A673 (cell line): Measurements from ENCODE around the gene CR1. TPM values are rescaled to one million over a fixed set of nuclear protein-coding genes. Genes with fewer than 3 reads are reported as not detected.

ENCODE experiments used
- BruUV-seq: library from RNA; stranded (reverse); fragments of 400-500 nt; replicated peaks from 2 replicates; lab custom pipeline; 2021; lab: Mats Ljungman, UMichigan
- CTCF ChIA-PET: fragments of 300-600 bp; sonication (Branson Sonifier 250); formaldehyde crosslinking; loops from one replicate; lab custom pipeline; 2022; ENCODE audit warnings: antibody characterized with exemption; lab: Charles Lee
- POLR2A ChIA-PET: fragments of 300-600 bp; sonication (Branson Sonifier 250); formaldehyde crosslinking; loops from one replicate; lab custom pipeline; 2022; ENCODE audit warnings: antibody characterized with exemption; ENCODE audit not compliant: low non-redundant PET; lab: Charles Lee
- DNase-seq: peaks from one replicate; pipeline ENCODE4 v3.0.0-alpha.2; 2015; ENCODE audit warnings: low spot score
- H3K27ac ChIP-seq: fragments of 200-600 bp; sonication (generic); 2 replicates; pipeline ENCODE4 v1.5.1; 2016; ENCODE audit warnings: mixed run types, low read depth, mild to moderate bottlenecking, mixed read lengths, antibody characterized with exemption, low read length; ENCODE audit not compliant: poor library complexity, severe bottlenecking
- H3K27me3 ChIP-seq: fragments of 200-600 bp; sonication (generic); replicated peaks from 2 replicates; pipeline ENCODE4 v1.6.1; 2017; ENCODE audit warnings: mixed run types, low read depth, mild to moderate bottlenecking, mixed read lengths, antibody characterized with exemption, low read length; ENCODE audit not compliant: insufficient read depth, poor library complexity
- H3K36me3 ChIP-seq: fragments of 200-600 bp; sonication (generic); 2 replicates; pipeline ENCODE4 v1.6.1; 2016; ENCODE audit warnings: mixed run types, mild to moderate bottlenecking, mixed read lengths, antibody characterized with exemption, low read length; ENCODE audit not compliant: insufficient read depth, poor library complexity, severe bottlenecking
- H3K4me1 ChIP-seq: fragments of 200-600 bp; sonication (generic); 2 replicates; pipeline ENCODE4 v1.6.1; 2017; ENCODE audit warnings: mixed run types, mild to moderate bottlenecking, mixed read lengths, antibody characterized with exemption, low read length; ENCODE audit not compliant: insufficient read depth, poor library complexity, severe bottlenecking
- H3K4me3 ChIP-seq: fragments of 200-600 bp; sonication (generic); 2 replicates; pipeline ENCODE4 v1.5.1; 2016; ENCODE audit warnings: low read depth, mixed run types, mild to moderate bottlenecking, mixed read lengths, low read length; ENCODE audit not compliant: poor library complexity, severe bottlenecking
- H3K9me3 ChIP-seq: fragments of 200-600 bp; sonication (generic); 2 replicates; pipeline ENCODE4 v1.6.1; 2016; ENCODE audit warnings: mixed run types, low read depth, mild to moderate bottlenecking, mixed read lengths, antibody characterized with exemption, low read length; ENCODE audit not compliant: poor library complexity, severe bottlenecking
- CTCF ChIP-seq: fragments of 300-800, 200-600 bp; sonication (generic); conservative IDR thresholded peaks from 2 replicates; pipeline ENCODE4 v1.5.1; 2017; ENCODE audit warnings: low read depth, mild to moderate bottlenecking, antibody characterized with exemption, low read length, moderate library complexity, mixed read lengths
- EZH2 ChIP-seq: fragments of 200-600 bp; sonication (generic); IDR thresholded peaks from 2 replicates; pipeline ENCODE4 v1.6.1; 2017; ENCODE audit warnings: borderline replicate concordance, low read depth, mild to moderate bottlenecking, mixed read lengths, antibody characterized with exemption, low read length; ENCODE audit not compliant: poor library complexity, severe bottlenecking
- intact Hi-C: fragments of 100-400 bp; cut with micrococcal nuclease; formaldehyde crosslinking; loops from one replicate; pipeline ENCODE4 v1.10.0; 2022; ENCODE audit not compliant: unreplicated experiment
- total RNA-seq: library from RNA; stranded (reverse); gene quantifications from 2 replicates; pipeline ENCODE4 v1.2.3, GENCODE V29; 2021

The CR1 gene
- total RNA-seq, 1 experiment from 2014 or later = not detected

GRCh38 chr1:207647671-207648333 is 151.8 kb downstream of the CR1 start:
- Histone ChIP-seq H3K9me3 (no peaks in the 10 kb centered on the region), H3K4me1 (no peaks in the 10 kb centered on the region), H3K4me3 (no peak overlapping the region), H3K36me3 (no peaks in the 10 kb centered on the region), H3K27me3 (peaks cover 47% of the 10 kb centered on the region), H3K27ac (no peak overlapping the region)
- CTCF ChIA-PET = no interaction called here
- TF ChIP-seq EZH2 = no peak
- BruUV-seq = no TSS peak
- intact Hi-C loops = no loop called here
- DNase-seq = no peak
- POLR2A ChIA-PET = no interaction called here

DNA sequence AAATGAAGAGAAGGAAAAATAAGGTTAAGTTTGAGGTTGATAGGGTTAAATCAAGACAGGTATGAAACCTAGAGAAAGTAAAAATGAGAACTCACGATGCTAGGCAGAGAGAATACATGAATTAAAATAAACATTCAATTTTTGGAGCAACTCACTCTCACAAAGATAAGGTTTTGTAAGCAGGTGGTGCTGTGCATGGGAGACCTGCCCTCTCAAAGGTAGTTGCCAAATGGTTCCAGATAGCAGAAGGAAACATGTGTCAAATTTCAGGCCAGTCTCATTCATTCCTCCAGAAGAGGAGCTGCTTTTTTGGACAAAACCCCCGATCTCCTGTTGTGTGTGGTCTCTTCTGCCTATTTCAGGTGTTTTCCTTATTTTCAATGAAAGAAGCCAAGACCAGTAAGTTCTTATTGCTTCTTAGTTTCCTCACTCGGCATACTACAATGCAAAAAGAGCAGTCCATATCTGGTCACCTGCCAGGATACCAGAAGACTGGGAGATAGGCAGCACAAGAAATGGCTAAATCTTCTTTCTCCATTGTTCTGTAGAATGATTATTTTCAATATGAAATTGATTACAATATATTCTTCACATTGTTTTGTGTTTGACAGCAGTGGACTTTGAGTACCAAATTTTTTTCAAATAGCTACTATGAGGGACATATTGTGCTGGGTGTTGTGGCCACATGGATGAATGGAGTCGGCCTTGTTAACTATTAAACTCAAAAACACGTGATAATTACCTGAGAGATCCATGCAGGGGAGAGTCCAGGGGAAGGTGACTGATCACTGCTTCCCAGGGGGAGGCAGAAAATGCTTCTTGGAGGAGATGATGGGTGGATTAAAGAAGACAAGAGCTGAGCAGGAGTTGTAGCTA is 152.6 kb downstream of the CR1 start:
- no peak overlapping the region for H3K27ac ChIP-seq
- TF ChIP-seq EZH2 = no peak
- no peak for TF ChIP-seq CTCF
- DNase-seq = no peak
- ChIA-PET CTCF (no interaction called here), POLR2A (no interaction called here)
- intact Hi-C loops = no loop called here
- BruUV-seq = no TSS peak
- peaks cover 39% of the 10 kb centered on the region for H3K27me3 ChIP-seq
- H3K4me3 ChIP-seq = no peak overlapping the region
- H3K9me3 ChIP-seq = no peaks in the 10 kb centered on the region
- H3K4me1 ChIP-seq = no peaks in the 10 kb centered on the region
- no peaks in the 10 kb centered on the region for H3K36me3 ChIP-seq

- intact Hi-C loops = no loop called here
- Histone ChIP-seq H3K27me3 (peaks cover 42% of the 10 kb centered on the region), H3K4me1 (no peaks in the 10 kb centered on the region), H3K9me3 (no peaks in the 10 kb centered on the region), H3K36me3 (no peaks in the 10 kb centered on the region), H3K27ac (no peak overlapping the region), H3K4me3 (no peak overlapping the region)
- TF ChIP-seq EZH2 (no peak), CTCF (no peak)
- ChIA-PET POLR2A (no interaction called here), CTCF (no interaction called here)
- no peak for DNase-seq
- BruUV-seq = no TSS peak
Measured at GRCh38 chr1:207649210-207649753, 153.3 kb downstream of the CR1 start.
